H1 (cell line): Measurements from ENCODE around the gene ERAP2. TPM values are rescaled to one million over a fixed set of nuclear protein-coding genes. Genes with fewer than 3 reads are reported as not detected.

Experiments
- CBX5 ChIP-seq: fragments of 300-800, 300-1000 bp; sonication (generic); IDR thresholded peaks from 2 replicates; pipeline ENCODE4 v1.7.1; 2016; ENCODE audit warnings: antibody characterized with exemption, low read length, low read depth
- CTCF ChIP-seq, 3 experiments: IDR thresholded peaks; 1 replicate in 2 of 3; 2 replicates in 1 of 3; pipeline versions ENCODE4 v1.5.1 to v1.6.1; 2011; ENCODE audit warnings: low read length in 3 of 3, mild to moderate bottlenecking in 3 of 3, inconsistent platforms in 2 of 3, low read depth in 1 of 3, moderate library complexity in 1 of 3; ENCODE audit not compliant: insufficient read depth in 1 of 3; ENCODE audit errors: control extremely low read depth in 1 of 3
- NANOG ChIP-seq: IDR thresholded peaks from 2 replicates; pipeline ENCODE4 v1.6.1; 2011; ENCODE audit warnings: low read length, low read depth, mild to moderate bottlenecking, inconsistent platforms; ENCODE audit not compliant: insufficient read depth, poor library complexity, severe bottlenecking
- ZNF274 ChIP-seq: IDR thresholded peaks from 2 replicates; pipeline ENCODE4 v1.7.0; 2012; ENCODE audit warnings: low read length, borderline replicate concordance; ENCODE audit errors: extremely low read depth
- polyA plus RNA-seq, 7 experiments: library from polyadenylated mRNA; depleted of rRNA in 3 of 7; stranded (reverse) in 5 of 7; unstranded in 2 of 7; fragments of >200 nt in 5 of 7; fragments of 200-250 nt in 2 of 7; gene quantifications; 1 replicate in 5 of 7; 2 replicates in 1 of 7; 4 replicates in 1 of 7; pipeline versions ENCODE4 v1.2.1 to v1.2.3, GENCODE V29; 2011 to 2013; ENCODE audit warnings: missing spikeins in 2 of 7, mixed read lengths in 2 of 7
- total RNA-seq: library from RNA; stranded (reverse); fragmentation: NEBNext Ultra II Directional; extraction: Animal tissue kit (Norgen Biotek cat#: 25700); gene quantifications from 2 replicates; pipeline ENCODE4 v1.2.1, GENCODE V29; 2021
- TF ChIP-seq, protein P1 (sequence below): fragments of 300-600 bp; sonication (generic); IDR thresholded peaks from 2 replicates; pipeline ENCODE4 v1.7.1; 2012; ENCODE audit warnings: low read length, moderate library complexity, mild to moderate bottlenecking, inconsistent platforms; ENCODE audit not compliant: insufficient replicate concordance

ERAP2 gene
- total and polyA plus RNA-seq, 2 of the 8 experiments (the other 6 are each of a cell fraction or from before 2014, with no cell fraction given): 0.14 TPM; not detected in 1

- TF ChIP-seq, protein P1, sequence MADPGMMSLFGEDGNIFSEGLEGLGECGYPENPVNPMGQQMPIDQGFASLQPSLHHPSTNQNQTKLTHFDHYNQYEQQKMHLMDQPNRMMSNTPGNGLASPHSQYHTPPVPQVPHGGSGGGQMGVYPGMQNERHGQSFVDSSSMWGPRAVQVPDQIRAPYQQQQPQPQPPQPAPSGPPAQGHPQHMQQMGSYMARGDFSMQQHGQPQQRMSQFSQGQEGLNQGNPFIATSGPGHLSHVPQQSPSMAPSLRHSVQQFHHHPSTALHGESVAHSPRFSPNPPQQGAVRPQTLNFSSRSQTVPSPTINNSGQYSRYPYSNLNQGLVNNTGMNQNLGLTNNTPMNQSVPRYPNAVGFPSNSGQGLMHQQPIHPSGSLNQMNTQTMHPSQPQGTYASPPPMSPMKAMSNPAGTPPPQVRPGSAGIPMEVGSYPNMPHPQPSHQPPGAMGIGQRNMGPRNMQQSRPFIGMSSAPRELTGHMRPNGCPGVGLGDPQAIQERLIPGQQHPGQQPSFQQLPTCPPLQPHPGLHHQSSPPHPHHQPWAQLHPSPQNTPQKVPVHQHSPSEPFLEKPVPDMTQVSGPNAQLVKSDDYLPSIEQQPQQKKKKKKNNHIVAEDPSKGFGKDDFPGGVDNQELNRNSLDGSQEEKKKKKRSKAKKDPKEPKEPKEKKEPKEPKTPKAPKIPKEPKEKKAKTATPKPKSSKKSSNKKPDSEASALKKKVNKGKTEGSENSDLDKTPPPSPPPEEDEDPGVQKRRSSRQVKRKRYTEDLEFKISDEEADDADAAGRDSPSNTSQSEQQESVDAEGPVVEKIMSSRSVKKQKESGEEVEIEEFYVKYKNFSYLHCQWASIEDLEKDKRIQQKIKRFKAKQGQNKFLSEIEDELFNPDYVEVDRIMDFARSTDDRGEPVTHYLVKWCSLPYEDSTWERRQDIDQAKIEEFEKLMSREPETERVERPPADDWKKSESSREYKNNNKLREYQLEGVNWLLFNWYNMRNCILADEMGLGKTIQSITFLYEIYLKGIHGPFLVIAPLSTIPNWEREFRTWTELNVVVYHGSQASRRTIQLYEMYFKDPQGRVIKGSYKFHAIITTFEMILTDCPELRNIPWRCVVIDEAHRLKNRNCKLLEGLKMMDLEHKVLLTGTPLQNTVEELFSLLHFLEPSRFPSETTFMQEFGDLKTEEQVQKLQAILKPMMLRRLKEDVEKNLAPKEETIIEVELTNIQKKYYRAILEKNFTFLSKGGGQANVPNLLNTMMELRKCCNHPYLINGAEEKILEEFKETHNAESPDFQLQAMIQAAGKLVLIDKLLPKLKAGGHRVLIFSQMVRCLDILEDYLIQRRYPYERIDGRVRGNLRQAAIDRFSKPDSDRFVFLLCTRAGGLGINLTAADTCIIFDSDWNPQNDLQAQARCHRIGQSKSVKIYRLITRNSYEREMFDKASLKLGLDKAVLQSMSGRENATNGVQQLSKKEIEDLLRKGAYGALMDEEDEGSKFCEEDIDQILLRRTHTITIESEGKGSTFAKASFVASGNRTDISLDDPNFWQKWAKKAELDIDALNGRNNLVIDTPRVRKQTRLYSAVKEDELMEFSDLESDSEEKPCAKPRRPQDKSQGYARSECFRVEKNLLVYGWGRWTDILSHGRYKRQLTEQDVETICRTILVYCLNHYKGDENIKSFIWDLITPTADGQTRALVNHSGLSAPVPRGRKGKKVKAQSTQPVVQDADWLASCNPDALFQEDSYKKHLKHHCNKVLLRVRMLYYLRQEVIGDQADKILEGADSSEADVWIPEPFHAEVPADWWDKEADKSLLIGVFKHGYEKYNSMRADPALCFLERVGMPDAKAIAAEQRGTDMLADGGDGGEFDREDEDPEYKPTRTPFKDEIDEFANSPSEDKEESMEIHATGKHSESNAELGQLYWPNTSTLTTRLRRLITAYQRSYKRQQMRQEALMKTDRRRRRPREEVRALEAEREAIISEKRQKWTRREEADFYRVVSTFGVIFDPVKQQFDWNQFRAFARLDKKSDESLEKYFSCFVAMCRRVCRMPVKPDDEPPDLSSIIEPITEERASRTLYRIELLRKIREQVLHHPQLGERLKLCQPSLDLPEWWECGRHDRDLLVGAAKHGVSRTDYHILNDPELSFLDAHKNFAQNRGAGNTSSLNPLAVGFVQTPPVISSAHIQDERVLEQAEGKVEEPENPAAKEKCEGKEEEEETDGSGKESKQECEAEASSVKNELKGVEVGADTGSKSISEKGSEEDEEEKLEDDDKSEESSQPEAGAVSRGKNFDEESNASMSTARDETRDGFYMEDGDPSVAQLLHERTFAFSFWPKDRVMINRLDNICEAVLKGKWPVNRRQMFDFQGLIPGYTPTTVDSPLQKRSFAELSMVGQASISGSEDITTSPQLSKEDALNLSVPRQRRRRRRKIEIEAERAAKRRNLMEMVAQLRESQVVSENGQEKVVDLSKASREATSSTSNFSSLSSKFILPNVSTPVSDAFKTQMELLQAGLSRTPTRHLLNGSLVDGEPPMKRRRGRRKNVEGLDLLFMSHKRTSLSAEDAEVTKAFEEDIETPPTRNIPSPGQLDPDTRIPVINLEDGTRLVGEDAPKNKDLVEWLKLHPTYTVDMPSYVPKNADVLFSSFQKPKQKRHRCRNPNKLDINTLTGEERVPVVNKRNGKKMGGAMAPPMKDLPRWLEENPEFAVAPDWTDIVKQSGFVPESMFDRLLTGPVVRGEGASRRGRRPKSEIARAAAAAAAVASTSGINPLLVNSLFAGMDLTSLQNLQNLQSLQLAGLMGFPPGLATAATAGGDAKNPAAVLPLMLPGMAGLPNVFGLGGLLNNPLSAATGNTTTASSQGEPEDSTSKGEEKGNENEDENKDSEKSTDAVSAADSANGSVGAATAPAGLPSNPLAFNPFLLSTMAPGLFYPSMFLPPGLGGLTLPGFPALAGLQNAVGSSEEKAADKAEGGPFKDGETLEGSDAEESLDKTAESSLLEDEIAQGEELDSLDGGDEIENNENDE: no peak
- TF ChIP-seq ZNF274 (no peak), CBX5 (no peak), NANOG (no peak), CTCF (IDR thresholded peaks at IDR 0.05; ENCODE audit: control extremely low read depth in 1 of 3, insufficient read depth in 1 of 3, low read depth in 1 of 3, low read length in 3 of 3) (no peak)
These were observed 5.3 kb upstream of the ERAP2 start (continued) for GRCh38 chr5:96871027-96871399.
